GM12875 (cell line): ENCODE results near the gene SLC9A3.

Source experiments
- H3K4me3 ChIP-seq: one replicate; pipeline ENCODE4 v1.5.1; 2011; ENCODE audit warnings: low read depth, low read length, control low read depth
- CTCF ChIP-seq: IDR thresholded peaks from 2 replicates; pipeline ENCODE4 v1.5.1; 2011; ENCODE audit warnings: low read depth, mild to moderate bottlenecking, control low read depth, inconsistent platforms, low read length, moderate library complexity, borderline replicate concordance; ENCODE audit not compliant: insufficient read depth

The SLC9A3 gene

GRCh38 chr5:429453-430188, 94.6 kb downstream of the SLC9A3 start:
- H3K4me3 ChIP-seq, result no peak overlapping the region
- no peak for TF ChIP-seq CTCF

GRCh38 chr5:428754-429452, 95.3 kb downstream of the SLC9A3 start:
- no peak for TF ChIP-seq CTCF
- H3K4me3 ChIP-seq, result no peak overlapping the region

GRCh38 chr5:428219-428618, 96.0 kb downstream of the SLC9A3 start:
- TF ChIP-seq CTCF, result no peak
- no peak overlapping the region for H3K4me3 ChIP-seq

- TF ChIP-seq CTCF, result no peak
Measured at GRCh38 chr5:427415-428087, 96.7 kb downstream of the SLC9A3 start.

GRCh38 chr5:426392-426976, 97.8 kb downstream of the SLC9A3 start:
- no peak for TF ChIP-seq CTCF
- H3K4me3 ChIP-seq, result no peak overlapping the region

More at GRCh38 chr5:427415-428087, 96.7 kb downstream of the SLC9A3 start:
- H3K4me3 ChIP-seq, result no peak overlapping the region

GRCh38 chr5:425714-426113, 98.5 kb downstream of the SLC9A3 start:
- H3K4me3 ChIP-seq, result no peak overlapping the region
- TF ChIP-seq CTCF, result peak; percentile 10; the same call in 1 of the 2 replicates
